Anterior cingulate cortex (tissue), 58 donors: ENCODE measurements around the gene YBX2.
A peak's percentile ranks its signal among the peaks of the same experiment; 100 is the strongest.

ENCODE experiments used
- DNase-seq, 58 donors: peaks; one replicate each; lab custom pipeline; 2025; lab: John Stamatoyannopoulos, UW

The YBX2 gene

GRCh38 chr17:7323731-7324437 is 29.4 kb upstream of the YBX2 start:
- DNase-seq = peak in 9 of 58 donors; percentile 2 to 38 (median 14)

- no peak for DNase-seq
Observed at GRCh38 chr17:7322520-7323194, 28.2 kb upstream of the YBX2 start.

- no peak for DNase-seq
Observed at GRCh38 chr17:7321466-7321865, 27.0 kb upstream of the YBX2 start.

- DNase-seq = no peak
Observed at GRCh38 chr17:7318121-7318860, 23.9 kb upstream of the YBX2 start.

GRCh38 chr17:7317161-7317803 is 22.8 kb upstream of the YBX2 start:
- no peak for DNase-seq

GRCh38 chr17:7315570-7316235 is 21.3 kb upstream of the YBX2 start:
- DNase-seq = peak in 14 of 58 donors; percentile 11 to 40 (median 16)

- peak; percentile 38 to 94 (median 86) for DNase-seq
Observed at GRCh38 chr17:7314719-7315569, 20.5 kb upstream of the YBX2 start, which contains the start of gene GPS2. TSS of gene GPS2 (minus strand) at chr17:7315360. CDS start at chr17:7315052, 308 bp downstream.

GRCh38 chr17:7313890-7314718 is 19.7 kb upstream of the YBX2 start:
- DNase-seq = no peak

- DNase-seq = no peak
Observed at GRCh38 chr17:7313088-7313889, 18.9 kb upstream of the YBX2 start.

- no peak for DNase-seq
Observed at GRCh38 chr17:7312432-7313087, 18.1 kb upstream of the YBX2 start.

GRCh38 chr17:7311110-7311705 is 16.8 kb upstream of the YBX2 start:
- DNase-seq = no peak

GRCh38 chr17:7309628-7310027 is 15.2 kb upstream of the YBX2 start:
- DNase-seq = no peak

- DNase-seq = peak in 43 of 58 donors; percentile 5 to 62 (median 28)
Observed at GRCh38 chr17:7308625-7309433, 14.4 kb upstream of the YBX2 start.

- DNase-seq = peak in 22 of 58 donors; percentile 32 to 69 (median 52)
Observed at GRCh38 chr17:7307686-7308624, 13.5 kb upstream of the YBX2 start.
